ENCODE measurements around the gene CA6. TPM values are rescaled to one million over a fixed set of nuclear protein-coding genes. Genes with fewer than 3 reads are reported as not detected.
A peak's percentile ranks its signal among the peaks of the same experiment; 100 is the strongest.
"Not testable (repeated sequence)": the region's sequence is repeated elsewhere in the genome, so short reads cannot be mapped to it uniquely, and the experiment has no call there.

CA6 gene
- total RNA-seq, result not detected

- no peak for DNase-seq (ENCODE audit: low read depth in 2 of 3, low spot score in 2 of 3)
Measured at GRCh38 chr1:8945568-8945967, at the start of gene CA6. CA6 (plus strand) TSS chr1:8945868; CDS start chr1:8945887, 19 bp downstream.

GRCh38 chr1:8896775-8897174 is 48.9 kb upstream of the CA6 start:
- not testable (repeated sequence) for DNase-seq (ENCODE audit: low read depth in 2 of 3, low spot score in 2 of 3)

DNA sequence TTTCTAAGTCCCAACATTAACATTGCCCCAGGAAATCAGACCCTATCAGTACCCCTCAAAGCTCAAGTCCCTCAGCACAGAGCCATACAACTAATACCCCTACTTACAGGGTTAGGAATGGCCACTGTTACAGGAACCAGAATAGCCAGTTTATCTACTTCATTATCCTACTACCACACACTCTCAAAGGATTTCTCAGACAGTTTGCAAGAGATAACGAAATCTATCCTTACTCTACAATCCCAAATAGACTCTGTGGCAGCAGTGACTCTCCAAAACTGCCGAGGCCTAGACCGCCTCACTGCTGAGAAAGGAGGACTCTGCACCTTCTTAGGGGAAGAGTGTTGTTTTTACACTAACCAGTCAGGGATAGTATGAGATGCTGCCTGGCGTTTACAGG is 48.2 kb upstream of the CA6 start:
- not testable (repeated sequence) for DNase-seq (ENCODE audit: low read depth in 2 of 3, low spot score in 2 of 3)

DNA sequence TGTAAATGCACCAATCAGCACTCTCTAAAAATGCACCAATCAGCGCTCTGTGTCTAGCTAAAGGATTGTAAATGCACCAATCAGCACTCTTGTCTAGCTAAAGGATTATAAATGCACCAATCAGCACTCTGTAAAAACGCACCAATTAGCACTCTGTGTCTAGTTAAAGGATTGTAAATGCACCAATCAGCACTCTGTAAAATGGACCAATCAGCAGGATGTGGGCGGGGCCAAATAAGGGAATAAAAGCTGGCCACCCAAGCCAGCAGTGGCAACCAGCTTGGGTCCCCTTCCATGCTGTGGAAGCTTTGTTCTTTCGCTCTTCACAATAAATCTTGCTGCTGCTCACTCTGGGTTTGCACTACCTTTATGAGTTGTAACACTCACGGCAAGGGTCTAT is 47.2 kb upstream of the CA6 start:
- not testable (repeated sequence) for DNase-seq (ENCODE audit: low read depth in 2 of 3, low spot score in 2 of 3)

GRCh38 chr1:8899046-8899445 is 46.6 kb upstream of the CA6 start:
- no peak for DNase-seq (ENCODE audit: low read depth in 2 of 3, low spot score in 2 of 3)

DNA sequence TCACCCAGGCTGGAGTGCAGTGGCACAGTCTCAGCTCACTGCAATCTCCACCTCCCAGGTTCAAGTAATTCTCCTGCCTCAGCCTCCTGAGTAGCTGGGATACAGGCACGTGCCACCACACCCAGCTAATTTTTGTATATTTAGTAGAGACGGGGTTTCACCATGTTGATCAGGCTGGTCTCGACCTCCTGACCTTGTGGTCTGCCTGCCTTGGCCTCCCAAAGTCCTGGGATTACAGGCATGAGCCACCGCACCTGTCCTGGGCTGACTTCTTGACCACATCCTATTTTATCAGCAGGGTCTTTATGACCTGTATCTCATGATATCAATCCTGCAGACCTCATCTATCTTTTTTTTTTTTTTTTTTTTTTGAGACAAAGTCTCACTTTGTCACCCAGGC is 45.0 kb upstream of the CA6 start:
- not testable (repeated sequence) for DNase-seq (ENCODE audit: low read depth in 2 of 3, low spot score in 2 of 3)

DNA sequence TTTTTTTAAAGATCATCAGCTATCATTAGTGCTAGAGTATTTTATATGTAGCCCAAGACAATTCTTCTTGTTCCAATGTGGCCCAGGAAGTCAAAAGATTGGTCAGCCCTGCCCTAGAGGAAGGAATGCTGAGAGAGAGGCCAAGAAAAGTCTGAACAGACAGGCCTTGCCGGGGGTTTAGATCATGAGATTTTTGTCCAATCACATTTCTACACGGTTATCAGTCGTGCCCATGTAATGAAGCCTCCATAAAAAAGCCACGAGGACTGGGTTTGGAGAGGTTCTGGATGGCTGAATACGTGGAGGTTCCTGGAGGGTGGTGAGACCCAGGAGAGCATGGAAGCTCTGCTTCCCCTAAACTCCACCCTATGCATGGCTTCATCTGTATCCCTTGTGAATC is 42.9 kb upstream of the CA6 start:
- no peak for DNase-seq (ENCODE audit: low read depth in 2 of 3, low spot score in 2 of 3)

- peak in 2 of 3 donors; percentile 35 to 53 for DNase-seq (ENCODE audit: low read depth in 2 of 3, low spot score in 2 of 3)
Measured at GRCh38 chr1:8903410-8903809, 42.3 kb upstream of the CA6 start.

DNA sequence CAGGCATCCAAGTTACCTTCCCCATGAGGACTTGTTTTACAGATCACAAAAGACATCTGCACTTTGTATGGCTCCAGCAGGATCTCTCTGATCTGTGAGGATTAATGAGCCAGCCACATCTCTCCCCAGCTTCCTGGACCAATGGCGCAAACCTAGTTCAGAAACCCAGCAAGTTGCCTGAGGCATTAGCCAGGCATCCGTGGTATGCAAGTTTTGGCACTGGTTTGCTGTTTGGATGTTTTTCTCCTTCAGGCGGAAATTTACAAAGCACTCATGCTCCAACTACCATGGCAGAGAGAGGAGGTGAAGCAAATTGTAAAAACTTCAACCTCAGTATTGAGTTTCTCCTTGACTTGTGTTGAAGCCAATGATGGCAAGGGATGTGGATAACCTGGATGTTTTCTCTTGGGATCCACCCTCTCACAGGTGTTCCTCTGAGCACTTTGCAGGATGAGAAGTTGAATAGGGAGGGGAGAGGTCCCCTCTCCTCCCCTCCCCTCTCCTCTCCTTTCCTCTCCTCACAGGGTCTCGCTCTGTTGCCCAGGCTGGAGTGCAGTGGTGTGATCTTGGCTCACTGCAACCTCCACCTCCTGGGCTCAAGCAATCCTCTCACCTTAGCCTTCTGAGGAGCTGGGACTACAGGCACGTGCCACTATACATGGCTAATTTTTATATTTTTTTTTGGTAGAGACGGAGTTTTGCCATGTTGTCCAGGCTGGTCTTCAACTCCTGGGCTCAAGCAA is 41.6 kb upstream of the CA6 start:
- DNase-seq (ENCODE audit: low read depth in 2 of 3, low spot score in 2 of 3), result no peak

DNA sequence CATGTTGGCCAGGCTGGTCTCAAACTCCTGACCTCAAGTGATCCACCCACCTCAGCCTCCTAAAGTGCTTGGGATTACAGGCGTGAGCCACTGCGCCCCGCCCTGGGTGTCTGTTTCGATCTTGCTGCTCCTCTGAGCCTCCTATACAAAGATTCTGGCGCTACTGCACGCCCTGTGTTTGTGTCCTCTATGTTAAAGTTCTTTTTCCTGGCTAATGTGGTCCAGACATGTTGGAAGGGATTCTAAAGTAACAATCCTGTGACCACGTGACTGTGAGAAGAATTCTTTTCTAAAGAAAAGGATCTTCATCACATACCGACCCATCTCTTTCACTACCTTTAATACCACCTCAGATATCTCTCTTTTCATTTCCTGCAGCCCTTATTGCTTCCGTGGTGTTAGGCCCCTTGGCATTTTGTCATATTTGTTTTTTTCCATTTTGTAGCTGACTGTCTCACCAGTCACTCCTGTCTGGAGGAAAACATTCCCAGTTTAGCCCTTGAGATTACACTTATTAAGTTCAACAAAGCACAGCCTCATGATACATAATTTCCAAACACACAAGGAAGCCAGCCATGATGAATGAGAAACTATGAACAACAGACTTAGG is 40.0 kb upstream of the CA6 start:
- no peak for DNase-seq (ENCODE audit: low read depth in 2 of 3, low spot score in 2 of 3)

DNA sequence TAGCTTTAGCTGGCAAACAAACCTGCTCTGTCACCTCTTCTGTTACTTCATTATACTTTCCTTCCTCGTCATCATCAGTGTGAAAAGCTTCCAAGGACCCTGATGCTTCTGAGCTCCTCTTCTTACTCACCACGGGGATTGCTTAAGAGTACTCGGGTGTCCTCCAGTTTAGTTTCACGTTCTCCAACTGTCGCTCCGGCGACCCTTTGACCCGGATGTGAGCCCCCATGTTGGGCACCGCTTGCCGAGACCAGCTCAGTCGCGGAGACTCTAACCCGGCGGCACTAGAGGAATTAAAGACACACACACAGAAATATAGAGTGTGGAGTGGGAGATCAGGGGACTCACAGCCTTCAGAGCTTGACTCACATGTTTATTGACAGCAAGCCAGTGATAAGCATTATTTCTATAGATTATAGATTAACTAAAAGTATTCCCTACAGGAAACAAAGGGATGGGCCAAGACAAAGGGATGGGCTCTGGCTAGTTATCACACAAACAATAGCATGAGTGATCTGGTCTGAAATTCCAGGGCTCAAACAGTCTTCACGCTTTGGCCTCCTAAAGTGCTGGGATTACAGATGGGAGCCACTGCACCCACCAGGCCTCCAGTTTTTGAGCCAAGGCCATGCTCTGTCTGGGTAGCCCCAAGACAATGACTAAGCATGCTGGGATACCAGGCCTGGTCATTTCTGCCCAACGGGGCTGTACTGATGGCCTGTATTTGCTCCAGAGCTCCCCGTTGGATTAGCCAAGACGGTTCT is 37.1 kb upstream of the CA6 start:
- no peak for DNase-seq (ENCODE audit: low read depth in 2 of 3, low spot score in 2 of 3)

GRCh38 chr1:8910331-8910730 is 35.3 kb upstream of the CA6 start:
- DNase-seq (ENCODE audit: low read depth in 2 of 3, low spot score in 2 of 3), result no peak

DNA sequence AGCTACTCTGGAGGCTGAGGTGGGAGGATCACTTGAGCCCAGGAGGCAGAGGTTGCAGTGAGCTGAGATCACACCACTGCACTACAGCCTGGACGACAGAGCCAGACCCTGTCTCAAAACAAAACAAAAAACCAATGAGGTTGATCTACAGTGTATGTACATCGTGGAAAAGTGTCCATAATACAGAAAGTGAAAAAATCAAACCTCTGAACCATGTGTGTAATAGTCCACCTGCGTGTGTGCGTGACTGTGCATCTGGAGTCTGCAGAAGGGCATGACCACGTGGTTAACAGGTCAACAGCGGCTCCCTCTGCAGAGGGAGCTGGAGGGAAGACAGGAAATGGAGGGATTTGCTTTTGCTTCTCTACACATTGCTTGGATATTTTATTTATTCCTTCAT is 34.8 kb upstream of the CA6 start:
- DNase-seq (ENCODE audit: low read depth in 2 of 3, low spot score in 2 of 3), result no peak

GRCh38 chr1:8911416-8912309 is 34.0 kb upstream of the CA6 start:
- DNase-seq (ENCODE audit: low read depth in 2 of 3, low spot score in 2 of 3), result no peak

DNA sequence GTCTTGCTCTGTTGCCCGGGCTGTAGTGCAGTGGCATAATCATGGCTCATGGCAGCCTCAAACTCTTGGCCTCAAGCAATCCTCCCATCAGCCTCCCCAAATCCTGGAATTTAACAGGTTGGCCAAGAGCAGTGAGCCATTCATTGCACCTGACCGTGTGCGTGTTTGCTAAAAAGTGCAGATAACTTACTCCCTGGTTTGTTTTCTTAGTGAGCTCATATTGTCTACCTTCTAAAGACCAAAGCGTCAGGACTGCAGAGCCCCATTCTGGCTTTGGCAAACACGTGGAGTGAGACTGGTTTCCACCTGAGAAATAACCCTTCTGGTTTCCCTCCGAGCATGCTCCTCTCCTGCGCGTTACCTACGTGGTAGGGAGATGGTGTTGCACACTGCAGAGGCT is 32.2 kb upstream of the CA6 start:
- no peak for DNase-seq (ENCODE audit: low read depth in 2 of 3, low spot score in 2 of 3)

- no peak for DNase-seq (ENCODE audit: low read depth in 2 of 3, low spot score in 2 of 3)
Measured at GRCh38 chr1:8914466-8914865, 31.2 kb upstream of the CA6 start.

DNA sequence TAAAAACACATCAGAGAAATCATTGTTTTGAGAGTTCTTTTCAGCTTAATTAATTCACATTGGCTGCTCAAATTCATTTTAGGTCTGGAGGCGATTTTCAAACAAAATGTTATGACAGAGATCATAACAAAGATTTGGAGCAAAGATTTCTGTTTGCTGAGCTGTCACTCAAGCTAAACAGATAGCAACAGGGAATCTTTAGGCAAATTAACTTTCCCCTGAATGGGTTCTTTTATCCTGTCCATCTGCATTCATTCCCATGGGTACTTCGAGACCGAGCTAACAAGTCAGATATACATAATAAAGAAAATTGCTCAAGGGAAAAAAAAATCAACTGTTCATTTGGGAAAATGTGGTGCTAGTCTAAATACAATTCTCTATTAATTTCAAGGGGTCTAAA is 30.2 kb upstream of the CA6 start:
- DNase-seq (ENCODE audit: low read depth in 2 of 3, low spot score in 2 of 3), result no peak

DNA sequence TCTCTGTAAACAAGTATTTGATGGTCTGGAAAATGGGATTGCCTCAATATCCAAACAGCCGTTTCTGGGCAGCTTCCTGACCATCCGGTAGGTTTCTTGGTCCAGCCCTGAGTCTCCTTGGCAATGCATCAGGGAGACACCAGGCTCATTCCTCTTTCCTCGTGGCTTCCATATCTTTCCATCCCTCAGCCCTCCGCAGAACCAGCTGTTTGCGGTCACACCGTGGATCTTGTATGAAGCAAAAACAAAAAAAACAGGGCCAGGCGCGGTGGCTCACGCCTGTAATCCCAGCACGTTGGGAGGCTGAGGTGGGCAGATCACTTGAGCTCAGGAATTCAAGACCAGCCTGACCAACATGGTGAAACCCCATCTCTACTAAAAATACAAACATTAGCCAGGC is 28.1 kb upstream of the CA6 start:
- DNase-seq (ENCODE audit: low read depth in 2 of 3, low spot score in 2 of 3), result not testable (repeated sequence)

- DNase-seq (ENCODE audit: low read depth in 2 of 3, low spot score in 2 of 3), result no peak
Measured at GRCh38 chr1:8922962-8923361, 22.7 kb upstream of the CA6 start.

DNA sequence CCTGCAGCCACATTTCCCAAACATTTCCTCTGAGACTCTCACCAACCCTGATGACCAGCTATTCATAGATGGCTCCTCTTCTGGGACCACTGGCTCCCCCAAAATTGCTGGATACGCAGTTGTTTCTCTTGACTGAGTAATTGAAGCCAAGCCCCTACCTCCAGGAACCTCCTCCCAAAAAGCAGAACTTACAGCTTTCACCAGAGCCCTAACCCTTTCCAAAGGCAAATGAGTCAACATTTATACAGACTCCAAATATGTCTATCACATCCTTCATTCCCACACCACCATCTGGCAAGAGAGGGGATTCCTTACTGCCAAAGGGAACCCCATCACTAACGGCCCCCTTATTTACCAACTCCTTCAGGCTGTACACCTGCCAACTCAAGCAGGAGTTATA is 20.3 kb upstream of the CA6 start:
- DNase-seq (ENCODE audit: low read depth in 2 of 3, low spot score in 2 of 3), result peak in 2 of 3 donors; percentile 23 to 62

DNA sequence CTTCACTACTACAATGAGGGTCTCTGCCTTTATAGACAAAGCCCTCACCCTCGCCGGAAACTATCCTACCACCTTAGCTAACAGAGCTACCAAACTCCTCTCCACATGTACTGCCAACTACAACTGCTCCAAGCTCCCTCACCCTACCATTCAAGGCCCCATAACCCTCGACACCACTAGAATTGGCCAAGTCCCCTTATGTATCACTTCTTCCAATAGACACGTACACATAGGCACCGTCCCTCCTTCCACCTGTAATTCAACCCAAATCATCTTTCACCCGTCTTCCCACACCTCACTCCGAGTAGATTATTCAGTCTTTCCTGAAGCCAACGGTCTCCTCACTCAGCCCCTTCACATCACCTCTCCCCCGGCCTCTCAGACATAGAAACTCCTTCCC is 19.7 kb upstream of the CA6 start:
- no peak for DNase-seq (ENCODE audit: low read depth in 2 of 3, low spot score in 2 of 3)
